Testis (tissue), 3 donors: Measurements from ENCODE around the gene KLF11. TPM values are rescaled to one million over a fixed set of nuclear protein-coding genes. Genes with fewer than 3 reads are reported as not detected.
A peak's percentile ranks its signal among the peaks of the same experiment; 100 is the strongest.

ENCODE experiments used
- DNase-seq: peaks from one replicate; pipeline ENCODE4 v3.0.0-alpha.2; 2019
- H3K27ac ChIP-seq, 2 donors: fragments of 200-600 bp; sonication (generic); one replicate each; pipeline ENCODE4 v1.5.1; 2019
- H3K27me3 ChIP-seq: fragments of 200-600 bp; sonication (generic); one replicate; pipeline ENCODE4 v1.5.1; 2019
- H3K36me3 ChIP-seq: fragments of 200-600 bp; sonication (generic); one replicate; pipeline ENCODE4 v1.5.1; 2017; ENCODE audit warnings: low read depth; ENCODE audit errors: missing control alignments
- H3K4me1 ChIP-seq: fragments of 200-600 bp; sonication (generic); one replicate; pipeline ENCODE4 v1.5.1; 2019
- H3K4me3 ChIP-seq, 2 donors: fragments of 200-600 bp; sonication (generic); one replicate each; pipeline ENCODE4 v1.5.1; 2017 to 2019
- H3K9me3 ChIP-seq: fragments of 200-600 bp; sonication (generic); one replicate; pipeline ENCODE4 v1.5.1; 2017
- POLR2A ChIP-seq: fragments of 450-650 bp; IDR thresholded peaks from one replicate; pipeline ENCODE4 v1.6.1; 2017; ENCODE audit warnings: antibody characterized with exemption, mild to moderate bottlenecking, moderate library complexity
- WGBS, 2 donors: methylation state at CpG; one replicate each; pipeline ENCODE4 v1.1.5; 2018; 5-methylcytosine and 5-hydroxymethylcytosine counted together
- intact Hi-C: fragments of 100-400 bp; cut with DNase I; formaldehyde crosslinking; loops from one replicate; pipeline ENCODE4 v1.15.1; 2023; ENCODE audit warnings: low total_unique reads
- polyA plus RNA-seq: library from polyadenylated mRNA; stranded (reverse); fragments of 350-450 nt; fragmentation: Illumina TruSeq; extraction: RNeasy Lipid Tissue Mini Kit (QIAGEN cat#74804); gene quantifications from one replicate; pipeline ENCODE4 v1.2.3, GENCODE V29; 2014; ENCODE audit warnings: low read depth, low replicate concordance; ENCODE audit not compliant: insufficient read depth
- total RNA-seq, 2 donors: library from RNA; depleted of rRNA; stranded (reverse); fragments of >200 nt; gene quantifications; one replicate each; pipeline ENCODE4 v1.2.3, GENCODE V29; 2016
- TF ChIP-seq, protein P1 (sequence below), 3 experiments: fragments of 450-650 bp in 2 of 3; fragments of 200-600 bp in 1 of 3; sonication (generic) in 1 of 3; IDR thresholded peaks; one replicate each; pipeline ENCODE4 v1.5.1; 2016 to 2019; ENCODE audit warnings: antibody characterized with exemption in 3 of 3, mild to moderate bottlenecking in 2 of 3, moderate library complexity in 1 of 3

KLF11 gene
- total and polyA plus RNA-seq, 3 donors from 2014 or later, result 55.0 to 72.2 (median 55.3) TPM

DNA sequence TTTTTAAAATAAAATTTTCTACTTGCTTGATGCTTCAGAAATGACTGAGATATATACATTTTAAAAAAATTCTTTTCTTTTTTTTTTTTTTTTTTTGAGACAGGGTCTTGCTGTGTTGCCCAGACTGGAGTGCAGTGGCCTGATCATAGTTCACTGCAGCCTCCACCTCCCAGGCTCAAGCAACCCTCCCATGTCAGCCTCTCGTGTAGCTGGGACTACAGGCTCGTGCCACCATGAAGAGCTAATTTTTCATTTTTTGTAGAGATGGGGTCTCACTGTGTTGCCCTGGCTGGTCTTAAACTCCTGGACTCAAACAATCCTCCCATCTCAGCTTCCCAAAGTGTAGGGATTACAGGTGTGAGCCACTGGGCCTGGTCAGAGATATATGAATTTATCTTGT is 24.0 kb downstream of the KLF11 start:
- Histone ChIP-seq H3K9me3 (no peaks in the 10 kb centered on the region), H3K36me3 (no peaks in the 10 kb centered on the region), H3K4me1 (no peaks in the 10 kb centered on the region), H3K4me3 (no peak overlapping the region), H3K27me3 (no peaks in the 10 kb centered on the region), H3K27ac (no peak overlapping the region)
- WGBS, 2 donors, result 70 to 75% methylated on average over 2 of the region's 2 CpGs
- TF ChIP-seq, protein P1, sequence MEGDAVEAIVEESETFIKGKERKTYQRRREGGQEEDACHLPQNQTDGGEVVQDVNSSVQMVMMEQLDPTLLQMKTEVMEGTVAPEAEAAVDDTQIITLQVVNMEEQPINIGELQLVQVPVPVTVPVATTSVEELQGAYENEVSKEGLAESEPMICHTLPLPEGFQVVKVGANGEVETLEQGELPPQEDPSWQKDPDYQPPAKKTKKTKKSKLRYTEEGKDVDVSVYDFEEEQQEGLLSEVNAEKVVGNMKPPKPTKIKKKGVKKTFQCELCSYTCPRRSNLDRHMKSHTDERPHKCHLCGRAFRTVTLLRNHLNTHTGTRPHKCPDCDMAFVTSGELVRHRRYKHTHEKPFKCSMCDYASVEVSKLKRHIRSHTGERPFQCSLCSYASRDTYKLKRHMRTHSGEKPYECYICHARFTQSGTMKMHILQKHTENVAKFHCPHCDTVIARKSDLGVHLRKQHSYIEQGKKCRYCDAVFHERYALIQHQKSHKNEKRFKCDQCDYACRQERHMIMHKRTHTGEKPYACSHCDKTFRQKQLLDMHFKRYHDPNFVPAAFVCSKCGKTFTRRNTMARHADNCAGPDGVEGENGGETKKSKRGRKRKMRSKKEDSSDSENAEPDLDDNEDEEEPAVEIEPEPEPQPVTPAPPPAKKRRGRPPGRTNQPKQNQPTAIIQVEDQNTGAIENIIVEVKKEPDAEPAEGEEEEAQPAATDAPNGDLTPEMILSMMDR (IDR thresholded peaks at IDR 0.05), result no peak
- TF ChIP-seq POLR2A, result no peak
- no peak for DNase-seq
- intact Hi-C loops, result no loop called here

DNA sequence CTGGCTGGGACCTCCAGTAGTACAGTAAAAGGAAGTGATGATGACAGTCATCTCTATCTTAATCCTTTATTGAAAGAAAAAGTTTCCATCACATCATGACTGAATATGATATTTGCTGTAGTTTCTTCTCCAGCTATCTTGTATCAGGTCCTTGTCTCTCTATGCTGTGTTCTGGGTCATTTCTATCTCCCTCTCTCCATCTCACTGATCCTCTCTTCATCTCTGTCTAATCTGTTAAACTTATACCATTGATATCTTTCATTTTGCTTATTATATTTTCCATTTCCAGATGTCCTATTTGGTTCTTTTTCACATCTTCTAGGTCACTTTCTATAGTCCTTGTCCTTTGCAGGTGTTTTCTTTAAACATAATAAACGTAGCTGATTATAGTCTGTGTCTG is 24.5 kb downstream of the KLF11 start:
- Histone ChIP-seq H3K9me3 (no peaks in the 10 kb centered on the region), H3K27me3 (no peaks in the 10 kb centered on the region), H3K27ac (no peak overlapping the region), H3K4me3 (no peak overlapping the region), H3K36me3 (no peaks in the 10 kb centered on the region), H3K4me1 (no peaks in the 10 kb centered on the region)
- TF ChIP-seq, protein P1 (IDR thresholded peaks at IDR 0.05), result no peak
- no peak for TF ChIP-seq POLR2A
- whole genome bisulfite sequencing, 2 donors, result 89 to 100% methylated on average over 1 of the region's 1 CpG
- intact Hi-C loops, result no loop called here
- DNase-seq, result no peak

DNA sequence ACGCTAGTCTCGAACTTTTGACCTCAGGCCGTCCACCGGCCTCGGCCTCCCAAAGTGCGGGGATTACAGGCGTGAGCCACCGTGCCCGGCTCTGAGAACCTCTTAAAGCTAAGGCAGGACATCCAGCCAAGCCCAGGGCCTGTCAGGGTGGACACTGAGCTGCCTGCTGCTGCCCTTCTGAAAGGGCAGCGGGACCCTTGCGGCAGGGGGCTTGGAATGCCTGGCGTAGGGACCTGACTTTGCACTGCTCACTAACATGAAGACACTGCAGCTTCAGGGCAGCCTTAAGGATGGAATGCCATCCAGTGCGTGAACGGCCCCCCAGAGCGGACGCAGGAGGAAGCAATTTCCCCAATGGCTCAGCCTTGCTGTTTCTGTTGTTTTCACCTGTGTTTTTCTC is 27.8 kb downstream of the KLF11 start:
- no peak overlapping the region for H3K4me3 ChIP-seq
- H3K9me3 ChIP-seq, result no peaks in the 10 kb centered on the region
- no peak for DNase-seq
- H3K36me3 ChIP-seq, result no peaks in the 10 kb centered on the region
- intact Hi-C loops, result no loop called here
- TF ChIP-seq POLR2A, result no peak
- TF ChIP-seq, protein P1 (IDR thresholded peaks at IDR 0.05), result no peak
- H3K27ac ChIP-seq, result no peak overlapping the region
- H3K27me3 ChIP-seq, result no peaks in the 10 kb centered on the region
- no peaks in the 10 kb centered on the region for H3K4me1 ChIP-seq
- 95 to 100% methylated on average over 11 to 16 of the region's 16 CpGs for WGBS, 2 donors

DNA sequence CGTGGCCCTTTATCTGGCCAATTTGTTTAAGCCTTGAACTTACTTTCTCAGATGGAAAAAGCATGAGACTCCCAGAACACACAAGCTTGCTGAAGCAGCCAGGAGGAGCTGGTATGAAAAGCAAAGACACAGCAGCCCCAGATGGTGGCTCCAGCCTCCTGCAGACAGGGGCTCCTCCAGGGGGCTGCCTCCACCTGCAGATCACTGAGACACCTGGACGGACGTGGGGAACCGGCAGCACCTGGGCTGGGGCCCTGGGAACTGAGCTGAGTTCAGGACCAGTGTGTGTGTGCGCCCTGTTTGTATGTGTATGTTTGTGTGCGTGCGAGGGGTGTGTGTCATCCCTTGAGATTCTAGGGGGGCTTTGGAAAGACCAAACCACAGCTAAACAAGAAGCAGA is 28.2 kb downstream of the KLF11 start:
- no peaks in the 10 kb centered on the region for H3K4me1 ChIP-seq
- TF ChIP-seq, protein P1 (IDR thresholded peaks at IDR 0.05), result no peak
- no peak for TF ChIP-seq POLR2A
- intact Hi-C loops, result no loop called here
- no peak for DNase-seq
- no peak overlapping the region for H3K27ac ChIP-seq
- no peaks in the 10 kb centered on the region for H3K36me3 ChIP-seq
- H3K9me3 ChIP-seq, result no peaks in the 10 kb centered on the region
- no peaks in the 10 kb centered on the region for H3K27me3 ChIP-seq
- H3K4me3 ChIP-seq, result no peak overlapping the region
- 90 to 95% methylated on average over 6 to 7 of the region's 7 CpGs for WGBS, 2 donors

DNA sequence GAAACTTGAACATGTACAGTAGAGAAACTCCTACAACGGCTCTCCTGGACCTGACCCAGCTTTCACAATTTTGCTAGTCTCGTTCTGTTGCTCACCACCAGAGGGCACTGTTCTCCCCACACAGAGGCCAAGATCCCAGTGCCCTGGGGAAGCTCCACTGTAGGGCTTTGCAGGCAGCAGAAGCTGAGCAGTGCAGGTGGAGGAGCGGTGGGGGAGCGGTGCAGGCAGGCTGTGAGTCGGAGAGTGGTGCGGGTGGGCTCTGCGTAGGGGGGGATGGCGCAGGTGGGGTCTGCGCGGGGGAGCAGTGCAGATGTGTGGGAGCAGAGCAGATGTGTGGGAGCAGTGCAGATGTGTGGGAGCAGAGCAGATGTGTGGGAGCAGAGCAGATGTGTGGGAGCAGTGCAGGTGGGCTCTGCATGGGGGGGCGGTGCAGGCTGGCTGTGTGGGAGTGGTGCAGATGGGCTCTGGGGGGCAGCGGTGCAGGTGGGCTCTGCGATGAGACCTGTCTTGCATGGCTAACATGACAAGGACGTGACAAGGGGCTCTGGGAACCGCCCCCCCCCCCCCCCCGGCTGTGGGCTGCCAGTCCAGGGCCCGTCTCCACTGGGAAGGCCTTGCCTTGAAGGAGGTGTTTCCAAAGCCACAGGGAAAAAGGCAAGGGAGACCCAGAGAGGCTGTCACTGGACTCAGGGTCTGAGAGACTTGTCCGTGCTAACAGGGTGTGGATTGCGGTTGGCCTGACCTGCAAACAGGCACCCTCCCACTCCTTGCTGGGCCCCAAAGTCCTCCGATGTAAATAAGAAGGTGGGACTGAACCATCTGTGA is 29.5 kb downstream of the KLF11 start:
- Histone ChIP-seq H3K36me3 (no peaks in the 10 kb centered on the region), H3K27ac (no peak overlapping the region), H3K27me3 (no peaks in the 10 kb centered on the region), H3K4me1 (no peaks in the 10 kb centered on the region), H3K4me3 (no peak overlapping the region), H3K9me3 (no peaks in the 10 kb centered on the region)
- WGBS, 2 donors, result 50 to 67% methylated on average over 18 to 20 of the region's 20 CpGs
- intact Hi-C loops, result no loop called here
- no peak for TF ChIP-seq POLR2A
- TF ChIP-seq, protein P1 (IDR thresholded peaks at IDR 0.05), result peak; percentile 71 to 89 (median 86)
- DNase-seq, result peak; percentile 91
